KOPT-K1 (cell line): ENCODE measurements around the gene TMUB1.

Experiments used
- H3K27ac ChIP-seq: fragments of 200-600 bp; sonication (generic); 2 replicates; pipeline ENCODE4 v1.5.1; 2016; ENCODE audit warnings: antibody characterized with exemption, mild to moderate bottlenecking, low read depth, low read length; ENCODE audit not compliant: poor library complexity, severe bottlenecking
- H3K36me3 ChIP-seq: fragments of 200-600 bp; sonication (generic); 2 replicates; pipeline ENCODE4 v1.5.1; 2017; ENCODE audit warnings: antibody characterized with exemption, mild to moderate bottlenecking, low read length, moderate library complexity; ENCODE audit not compliant: insufficient read depth
- H3K9me3 ChIP-seq: fragments of 200-600 bp; sonication (generic); 2 replicates; pipeline ENCODE4 v1.5.1; 2017; ENCODE audit warnings: antibody characterized with exemption, low read length, mild to moderate bottlenecking; ENCODE audit not compliant: insufficient read depth, poor library complexity, severe bottlenecking

Gene TMUB1

DNA sequence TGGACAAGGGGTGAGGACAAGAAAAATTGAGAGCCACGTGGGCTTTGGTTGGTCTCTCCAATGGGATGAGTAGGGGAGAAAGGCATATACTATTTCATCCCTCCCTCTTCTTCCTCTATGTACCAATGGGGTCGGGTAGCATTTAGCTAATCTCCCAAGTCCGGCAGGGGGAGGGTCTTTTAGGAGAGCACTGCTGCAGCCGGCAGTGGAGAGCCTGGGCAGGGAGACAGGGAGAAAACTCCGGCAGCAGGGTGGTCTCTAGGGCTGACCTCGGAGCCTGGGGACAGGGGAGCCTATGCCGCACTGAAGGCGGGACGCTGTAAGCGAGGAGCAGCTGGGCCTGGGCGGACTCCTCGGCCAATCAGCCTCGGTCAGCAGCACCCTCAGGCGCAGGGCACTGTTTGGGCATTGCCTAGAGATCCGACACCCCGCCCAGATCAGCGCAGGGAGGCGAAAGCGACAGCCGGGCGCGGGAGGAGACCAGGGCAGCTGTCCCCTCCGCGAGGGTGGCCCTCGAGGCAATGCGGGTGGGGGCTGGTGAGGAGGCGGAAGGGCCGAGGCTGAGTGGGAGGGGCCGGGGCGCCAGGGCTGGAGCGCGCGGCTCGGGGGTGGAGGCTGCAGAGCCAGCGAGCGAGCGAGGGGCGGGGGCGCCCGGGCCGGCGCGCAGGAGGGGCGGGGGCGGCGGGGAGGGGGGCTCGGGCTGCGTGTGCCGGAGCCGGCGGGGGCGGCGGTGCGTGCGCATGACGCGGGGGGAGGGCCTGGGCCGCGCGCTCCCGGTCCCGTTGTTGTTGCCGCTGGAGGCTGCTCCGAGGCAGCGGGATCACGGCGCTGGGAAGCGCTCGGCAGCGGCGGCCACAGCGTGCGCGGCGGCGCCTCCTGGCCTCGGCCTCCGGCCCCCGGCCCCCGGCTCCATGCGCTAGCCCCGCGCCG lies 2.7 kb upstream of the TMUB1 start, which contains the start of gene AGAP3:
AGAP3 (plus strand) TSS at position 785 of the 930 bp plus-strand sequence. CDS start 267 bp downstream, outside the sequence.
- H3K27ac ChIP-seq: no peak within 1 kb of the TSS
- H3K36me3 ChIP-seq: no peaks in the 10 kb centered on the region
- no peaks in the 10 kb centered on the region for H3K9me3 ChIP-seq

DNA sequence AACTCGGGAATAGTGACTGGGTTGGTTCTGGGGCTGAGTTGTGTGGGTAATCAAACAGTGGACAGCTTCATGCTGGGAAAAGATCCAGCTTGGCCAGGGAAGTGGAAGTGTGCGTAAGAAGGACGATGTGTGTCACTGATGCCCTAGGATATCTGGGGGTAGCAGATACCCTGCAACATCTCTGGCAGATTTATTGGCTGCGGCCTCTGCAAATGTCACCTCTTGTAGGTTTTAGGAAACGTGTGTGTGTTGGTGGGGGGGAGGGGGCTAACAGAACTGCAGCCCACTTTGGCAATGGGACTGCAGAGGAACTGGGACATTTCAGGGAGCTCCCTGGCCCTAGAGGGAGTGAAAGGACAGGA lies 2.0 kb upstream of the TMUB1 start:
- H3K9me3 ChIP-seq: no peaks in the 10 kb centered on the region
- H3K27ac ChIP-seq: no peak overlapping the region
- H3K36me3 ChIP-seq: no peaks in the 10 kb centered on the region

DNA sequence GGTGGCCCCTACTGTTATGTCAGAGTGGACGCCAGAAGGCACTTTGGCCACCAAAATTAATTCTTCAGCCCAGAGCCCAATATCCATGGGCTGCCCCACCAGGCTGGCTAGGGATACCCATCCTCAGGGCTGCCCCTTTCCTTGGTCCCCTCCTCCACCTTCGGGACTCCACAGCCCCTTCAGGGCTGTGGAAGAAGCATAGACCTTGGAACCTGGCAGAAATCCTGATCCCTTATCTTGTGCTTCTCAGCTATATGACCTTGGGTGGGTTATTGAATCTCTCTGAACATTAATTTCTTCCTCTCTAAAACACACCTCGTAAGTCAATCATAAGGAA lies 499 bp upstream of the TMUB1 start:
- Histone ChIP-seq H3K27ac (no peak overlapping the region), H3K9me3 (no peaks in the 10 kb centered on the region), H3K36me3 (peaks cover 6% of the 10 kb centered on the region; the same call in 1 of the 2 replicates)

DNA sequence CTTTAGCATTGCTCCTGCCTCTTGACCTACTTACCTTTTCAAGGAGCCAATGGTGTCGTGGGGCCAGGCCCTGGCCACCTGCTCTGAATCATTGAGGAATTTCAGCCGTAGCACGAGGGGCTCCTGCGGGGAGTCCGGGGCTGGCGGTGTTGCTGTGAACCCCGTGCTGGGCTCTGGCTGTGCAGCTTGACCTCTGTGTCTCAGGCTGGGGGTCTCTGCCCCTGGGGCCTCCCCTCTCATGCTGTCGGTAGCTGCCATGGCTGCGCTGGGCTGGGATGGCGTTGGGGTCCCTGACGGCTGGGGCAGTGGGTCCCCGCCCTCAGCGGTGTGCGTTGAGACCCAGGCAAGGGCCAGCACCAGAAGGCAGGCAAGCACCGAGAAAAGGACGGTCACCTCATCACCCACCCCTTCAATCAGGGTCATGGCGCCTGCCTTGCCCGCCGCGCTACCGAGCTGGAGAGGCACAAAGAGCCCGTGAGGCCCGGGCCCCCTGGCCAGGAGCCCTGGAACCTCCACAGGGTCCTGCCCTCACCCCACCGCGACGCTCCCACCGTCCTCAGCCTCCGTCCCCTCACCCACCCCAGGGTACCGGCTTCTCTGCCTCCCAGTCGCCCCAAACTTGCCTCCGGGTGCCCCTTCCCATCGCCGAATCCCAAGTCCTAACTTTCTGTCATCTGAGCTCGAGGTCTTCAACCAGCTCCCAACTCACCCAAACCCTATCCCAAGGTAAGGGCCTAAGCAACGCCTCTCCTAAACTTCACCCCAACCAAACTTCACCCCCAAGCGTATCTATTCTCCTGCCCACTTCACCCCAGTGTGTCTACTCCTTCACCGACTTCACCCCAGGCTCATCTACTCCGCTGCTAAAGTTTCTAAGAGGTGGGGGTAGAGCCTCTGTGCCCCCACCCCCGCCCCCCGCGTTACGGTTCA lies 887 bp downstream of the TMUB1 start:
- Histone ChIP-seq H3K9me3 (no peaks in the 10 kb centered on the region), H3K36me3 (peaks cover 18% of the 10 kb centered on the region; the same call in 1 of the 2 replicates), H3K27ac (peak overlapping the region; percentile 71)

DNA sequence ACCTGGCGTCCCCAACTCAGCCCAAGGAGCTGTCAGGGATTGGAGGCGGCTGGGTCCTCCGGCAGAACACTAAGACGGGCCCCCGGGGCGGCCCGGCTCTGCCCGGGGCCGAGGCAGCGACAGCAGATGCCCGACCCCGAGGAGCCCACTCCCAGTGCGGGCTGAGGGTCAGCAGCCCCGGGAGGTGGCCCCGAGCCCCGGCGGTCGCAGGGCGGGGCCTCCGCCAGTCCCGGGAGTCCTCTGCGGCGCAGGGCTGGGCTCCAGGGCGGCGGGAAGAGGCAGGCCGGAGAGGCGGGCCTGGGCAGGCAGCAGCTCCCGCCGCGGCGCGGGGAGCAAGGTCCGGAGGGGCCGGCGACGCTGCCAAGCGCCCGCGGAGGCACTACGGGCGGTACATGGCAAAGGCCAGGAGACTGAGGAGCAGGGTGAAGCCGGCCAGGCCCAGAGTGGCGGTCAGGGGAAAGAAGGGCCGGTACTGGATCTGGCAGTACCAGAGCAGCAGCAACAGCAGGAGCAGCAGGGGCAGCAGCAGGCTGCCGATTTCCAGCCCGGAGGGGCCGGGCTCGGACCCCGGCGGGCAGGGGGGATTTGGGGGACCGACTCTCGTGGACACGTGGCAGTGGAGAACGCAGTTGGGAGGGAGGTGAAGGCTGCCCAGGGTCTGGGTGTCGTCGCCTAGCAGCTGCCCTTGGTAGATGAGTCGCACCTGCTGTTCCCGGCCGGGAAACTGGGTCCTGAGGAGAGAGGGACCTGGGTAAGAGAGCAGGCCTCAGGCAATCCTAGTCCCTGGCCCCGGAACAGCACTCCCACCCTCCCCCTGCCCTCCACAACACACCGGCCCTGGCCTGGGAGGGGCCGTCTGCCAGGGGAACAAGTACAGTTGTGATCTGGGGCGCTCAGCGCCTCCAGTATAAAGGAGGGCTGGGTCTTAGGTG lies 1.9 kb downstream of the TMUB1 start:
- Histone ChIP-seq H3K27ac (peak overlapping the region; percentile 82), H3K9me3 (no peaks in the 10 kb centered on the region), H3K36me3 (peaks cover 28% of the 10 kb centered on the region)

DNA sequence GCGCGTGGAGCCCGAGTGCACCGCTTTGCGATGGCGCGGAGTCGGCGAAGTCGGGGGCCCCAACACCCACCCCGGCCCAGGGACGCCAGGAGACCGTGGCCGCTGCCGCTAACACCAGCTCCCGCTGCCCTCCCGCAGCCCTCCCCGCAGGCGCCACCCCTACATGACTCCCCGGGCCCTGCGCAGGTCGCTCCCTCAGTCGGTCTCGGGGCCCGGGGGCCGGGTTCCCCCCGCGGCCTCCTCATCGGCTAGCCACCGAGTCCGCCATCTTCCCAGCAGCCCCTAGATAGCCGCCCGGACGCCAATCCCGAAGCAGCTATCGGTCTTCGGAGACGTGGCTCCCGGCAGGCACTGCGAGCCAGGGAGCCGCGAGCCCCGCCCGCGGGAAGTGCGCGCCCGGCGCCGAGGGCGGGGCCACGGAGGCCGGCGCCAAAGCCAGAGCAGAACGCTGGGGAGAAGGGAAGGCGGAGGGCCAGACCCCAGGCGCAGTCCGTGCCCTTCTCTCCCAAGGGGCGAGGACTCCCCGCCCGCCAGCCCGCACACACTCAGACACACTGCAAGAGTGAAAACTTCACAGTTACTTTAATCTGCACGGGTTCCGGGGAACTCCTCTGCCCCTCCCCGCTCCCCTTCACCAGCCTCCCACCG lies 2.6 kb downstream of the TMUB1 start, which contains the start of gene FASTK:
FASTK (minus strand) TSS at position 288 of the 648 bp plus-strand sequence; CDS start at position 245, 43 bp downstream.
- H3K27ac ChIP-seq: peak within 1 kb of the TSS; percentile 82

DNA sequence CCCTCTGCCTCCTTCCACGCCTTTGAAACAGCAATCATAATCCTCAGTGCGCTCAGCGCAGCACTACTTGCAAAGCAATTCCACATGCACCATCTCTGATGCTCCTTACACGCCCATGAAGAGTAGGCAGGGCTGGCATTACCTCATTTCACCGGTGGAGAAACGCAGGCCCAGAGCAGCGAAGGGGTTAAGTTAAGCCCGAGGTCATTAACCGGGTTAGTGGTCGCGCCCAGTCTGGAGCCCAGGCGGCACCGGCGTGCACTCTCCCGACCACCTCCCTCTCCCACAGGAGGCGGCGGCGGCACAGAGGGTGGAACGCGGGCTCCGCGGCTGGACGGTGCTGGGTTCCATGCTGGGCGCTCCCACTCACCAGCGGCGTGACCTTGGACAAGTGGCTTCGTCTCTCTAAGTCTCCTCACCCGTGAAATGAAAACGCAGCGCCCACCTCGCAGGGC lies 3.2 kb downstream of the TMUB1 start:
- Histone ChIP-seq H3K9me3 (no peaks in the 10 kb centered on the region), H3K36me3 (peaks cover 41% of the 10 kb centered on the region), H3K27ac (peak overlapping the region; percentile 82)

More for the DNA sequence above, 2.6 kb downstream of the TMUB1 start, which contains the start of gene FASTK:
- Histone ChIP-seq H3K9me3 (no peaks in the 10 kb centered on the region), H3K36me3 (peaks cover 35% of the 10 kb centered on the region)

DNA sequence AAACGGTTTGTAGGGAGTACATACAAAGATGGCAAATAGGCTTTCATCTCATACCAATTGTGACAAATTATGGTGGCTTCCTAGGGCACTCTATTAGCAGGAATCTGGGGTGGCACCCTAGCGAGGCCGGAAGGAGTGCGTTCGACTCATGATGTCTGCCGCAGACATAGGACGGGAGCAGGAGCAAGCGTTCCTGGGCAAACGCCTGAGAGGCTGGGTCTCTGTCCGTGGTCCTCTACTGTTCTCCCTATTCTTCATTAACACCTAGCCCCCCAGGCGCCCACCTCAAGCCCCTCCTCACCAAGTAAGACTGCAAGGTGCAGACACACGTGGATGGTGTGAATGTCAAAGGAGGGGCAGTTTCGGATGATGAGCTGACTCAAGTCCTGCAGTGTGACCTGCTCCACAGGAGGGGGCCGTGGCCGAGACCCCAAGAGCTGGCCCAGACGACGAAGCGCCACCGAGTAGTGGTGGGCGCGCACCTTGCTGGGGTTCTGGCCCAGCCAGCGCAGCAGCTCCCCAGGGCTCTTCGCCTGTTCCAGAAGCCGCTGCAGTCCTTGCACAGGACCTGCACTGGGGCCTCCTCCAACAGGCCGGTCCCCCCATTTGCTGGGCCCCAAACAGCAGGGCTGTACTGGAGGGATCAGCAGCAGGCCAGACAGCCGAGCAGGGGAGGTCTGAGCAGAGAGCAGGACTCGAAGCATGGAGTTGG lies 3.9 kb downstream of the TMUB1 start:
- Histone ChIP-seq H3K36me3 (peaks cover 48% of the 10 kb centered on the region), H3K27ac (peak overlapping the region; percentile 82), H3K9me3 (no peaks in the 10 kb centered on the region)

DNA sequence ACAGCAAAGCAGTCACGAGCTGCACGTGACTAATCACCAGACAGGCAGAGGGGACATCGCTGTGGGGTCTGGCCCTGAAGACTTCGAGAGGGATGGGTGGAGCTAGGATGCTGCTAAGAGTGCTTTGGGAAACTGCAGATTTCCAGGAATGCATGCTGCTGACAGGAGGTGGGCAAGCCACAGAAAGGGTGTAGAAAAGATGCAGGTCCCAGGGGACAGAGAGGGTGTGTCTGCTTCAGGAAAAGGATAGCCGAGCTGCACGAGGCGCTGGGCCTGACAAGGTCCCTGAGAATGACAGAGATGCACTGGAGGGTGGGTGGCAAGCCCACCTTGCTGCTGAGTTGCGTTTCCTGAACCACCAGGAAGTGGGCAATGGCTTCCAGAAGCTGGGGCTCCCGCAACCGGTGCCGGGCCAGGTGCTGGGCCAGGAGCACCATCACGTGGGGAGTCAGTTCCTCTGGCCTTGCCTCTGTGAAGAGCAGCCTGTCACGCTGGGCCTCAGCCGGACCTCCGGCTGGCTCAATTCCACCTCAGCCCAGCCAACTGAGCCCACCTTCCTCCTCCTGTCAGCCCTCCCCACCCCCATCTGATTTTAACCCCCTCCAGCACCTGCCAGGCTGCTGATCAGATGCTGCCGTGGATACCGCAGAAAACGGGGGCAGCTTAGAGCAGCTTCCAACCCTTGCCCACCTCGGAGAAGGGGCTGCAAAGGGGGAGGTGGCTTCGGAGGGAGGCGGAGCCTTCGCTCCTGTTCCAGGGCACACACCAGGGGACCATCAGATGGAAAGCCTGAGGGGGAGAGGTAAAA lies 4.9 kb downstream of the TMUB1 start:
- Histone ChIP-seq H3K27ac (no peak overlapping the region), H3K9me3 (no peaks in the 10 kb centered on the region), H3K36me3 (peaks cover 58% of the 10 kb centered on the region)

DNA sequence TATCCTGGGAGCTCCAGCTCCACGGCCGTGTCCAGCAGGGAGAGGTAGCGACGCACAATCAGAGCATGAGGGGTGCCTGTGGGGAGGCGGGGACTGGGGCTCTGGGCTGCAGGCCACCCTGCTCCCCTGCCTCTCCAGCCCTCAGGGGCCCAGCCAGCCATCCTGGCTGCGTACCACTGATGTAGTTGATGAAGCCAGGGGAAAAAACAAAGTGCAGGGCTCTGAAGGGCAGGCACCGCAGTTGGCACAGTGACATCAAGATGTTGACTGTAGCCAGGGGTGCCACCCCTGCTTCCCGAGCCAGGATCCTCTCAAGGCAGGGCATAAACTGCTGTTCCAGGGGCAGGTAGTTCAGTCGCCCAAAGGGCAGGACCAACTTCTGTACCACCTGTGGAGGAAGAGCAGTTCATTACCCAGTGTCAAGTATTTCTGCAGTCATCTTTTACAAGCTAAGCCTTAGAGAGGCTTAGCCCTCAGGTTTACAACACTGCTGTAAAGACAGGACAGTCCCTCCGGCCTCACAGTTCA lies 5.5 kb downstream of the TMUB1 start:
- H3K9me3 ChIP-seq: no peaks in the 10 kb centered on the region
- H3K36me3 ChIP-seq: peaks cover 58% of the 10 kb centered on the region
- H3K27ac ChIP-seq: no peak overlapping the region

DNA sequence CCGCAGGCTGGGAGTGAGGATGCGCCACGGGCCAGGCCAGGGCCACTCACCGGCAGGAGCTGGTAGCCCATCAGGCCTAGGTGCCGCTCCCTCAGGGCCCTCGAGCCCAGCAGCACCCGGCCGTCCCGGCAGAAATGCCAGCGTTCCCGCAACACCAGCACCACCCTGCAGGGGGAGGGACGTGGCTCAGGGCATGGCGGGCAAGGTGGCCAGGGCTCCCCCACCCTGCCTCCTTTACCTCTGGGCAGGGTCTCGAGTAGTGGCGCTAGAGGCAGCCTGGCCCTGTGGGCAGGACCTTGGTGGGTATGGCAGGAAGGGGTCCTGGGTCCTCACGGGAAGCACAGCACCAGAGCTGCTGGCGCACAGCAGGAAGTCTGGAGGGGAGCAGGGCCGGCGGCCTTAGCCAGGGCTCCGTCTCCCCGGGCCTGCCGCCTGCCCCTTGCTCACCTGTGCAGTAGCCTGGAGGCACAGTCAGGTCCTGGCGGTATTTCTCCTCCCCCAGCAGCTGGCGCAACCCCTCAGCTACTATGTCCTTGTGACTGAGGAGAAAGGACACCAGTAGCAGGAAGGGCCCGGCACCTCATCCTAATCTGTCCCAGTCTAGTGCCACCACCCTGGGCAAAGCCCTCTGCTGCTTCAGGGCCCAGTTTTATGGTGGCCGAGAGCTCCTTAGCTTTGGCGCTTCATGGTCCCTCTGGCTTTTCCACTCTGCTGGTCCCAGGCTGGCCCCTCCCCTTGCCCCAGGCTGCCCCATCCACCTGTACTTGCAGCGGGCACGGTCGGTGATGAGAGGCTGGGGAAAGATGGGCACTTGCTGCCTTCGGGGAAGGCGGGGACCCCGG lies 6.2 kb downstream of the TMUB1 start:
- Histone ChIP-seq H3K36me3 (peaks cover 65% of the 10 kb centered on the region), H3K9me3 (no peaks in the 10 kb centered on the region), H3K27ac (no peak overlapping the region)

DNA sequence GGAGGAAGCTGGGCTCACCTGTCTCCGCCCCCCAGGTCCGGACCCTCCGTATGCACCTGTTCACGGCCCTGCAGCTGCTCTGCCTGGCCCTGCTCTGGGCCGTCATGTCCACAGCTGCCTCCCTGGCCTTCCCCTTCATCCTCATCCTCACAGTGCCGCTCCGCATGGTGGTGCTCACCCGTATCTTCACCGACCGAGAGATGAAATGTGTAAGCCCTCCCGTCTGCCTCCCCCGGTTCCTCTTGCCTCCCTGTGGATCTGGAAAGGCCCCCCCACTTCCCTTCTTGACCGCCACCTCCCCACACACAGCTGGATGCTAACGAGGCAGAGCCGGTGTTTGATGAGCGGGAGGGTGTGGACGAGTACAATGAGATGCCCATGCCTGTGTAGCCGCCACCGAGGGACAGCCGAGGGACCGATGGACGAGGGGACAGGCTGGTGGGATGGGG lies 7.3 kb downstream of the TMUB1 start:
- Histone ChIP-seq H3K27ac (no peak overlapping the region), H3K36me3 (peaks cover 76% of the 10 kb centered on the region), H3K9me3 (no peaks in the 10 kb centered on the region)
